Measurements from ENCODE around the gene TIGD7.

DNA sequence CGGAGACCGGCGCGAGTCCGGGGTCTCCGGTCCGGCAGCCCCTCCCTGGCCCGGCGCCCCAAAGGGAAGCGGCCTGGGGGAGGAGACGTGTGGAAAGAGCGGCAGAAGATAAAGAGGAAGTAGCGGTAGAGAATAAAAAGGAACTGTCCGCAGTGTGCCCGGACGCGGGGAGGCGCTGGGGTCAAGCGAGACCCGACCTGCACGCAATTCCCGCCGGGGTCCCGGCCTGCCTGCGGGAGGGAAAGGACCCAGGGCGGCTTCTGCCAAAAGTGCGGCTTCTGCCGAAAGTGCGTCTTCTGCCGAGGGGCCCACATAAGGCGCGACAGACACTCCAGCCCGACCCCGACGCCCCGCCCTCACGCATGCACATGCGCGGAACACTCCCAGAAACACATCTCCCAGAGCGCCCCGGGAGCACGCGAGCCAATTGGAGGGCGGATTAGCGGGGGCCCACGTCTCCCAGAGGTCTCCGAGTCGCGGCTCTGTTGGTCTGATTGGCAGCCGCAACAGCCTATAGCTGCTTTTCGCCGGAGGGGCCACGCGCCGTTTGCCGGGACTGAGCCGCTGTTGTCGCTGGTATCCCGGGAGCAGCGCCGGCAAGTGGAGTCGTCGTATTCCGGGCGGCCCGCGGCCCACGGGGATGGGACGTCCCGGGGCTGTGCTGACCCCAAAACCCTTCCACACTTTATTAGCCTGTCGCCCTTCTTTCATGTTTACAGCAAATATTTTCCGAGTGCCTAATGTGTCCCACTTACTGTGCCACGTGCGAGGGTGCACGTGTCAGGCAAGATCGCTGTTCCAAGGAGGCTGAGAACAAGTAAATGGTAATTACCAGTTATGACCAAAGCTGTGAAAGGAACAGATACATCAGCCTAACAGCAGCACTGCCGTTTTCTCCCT is 40.8 kb downstream of the TIGD7 start:
- peak; percentile 39 to 89 (median 78) for TF ChIP-seq POLR2A (IDR thresholded peaks at IDR 0.05)
- TF ChIP-seq, protein P1, sequence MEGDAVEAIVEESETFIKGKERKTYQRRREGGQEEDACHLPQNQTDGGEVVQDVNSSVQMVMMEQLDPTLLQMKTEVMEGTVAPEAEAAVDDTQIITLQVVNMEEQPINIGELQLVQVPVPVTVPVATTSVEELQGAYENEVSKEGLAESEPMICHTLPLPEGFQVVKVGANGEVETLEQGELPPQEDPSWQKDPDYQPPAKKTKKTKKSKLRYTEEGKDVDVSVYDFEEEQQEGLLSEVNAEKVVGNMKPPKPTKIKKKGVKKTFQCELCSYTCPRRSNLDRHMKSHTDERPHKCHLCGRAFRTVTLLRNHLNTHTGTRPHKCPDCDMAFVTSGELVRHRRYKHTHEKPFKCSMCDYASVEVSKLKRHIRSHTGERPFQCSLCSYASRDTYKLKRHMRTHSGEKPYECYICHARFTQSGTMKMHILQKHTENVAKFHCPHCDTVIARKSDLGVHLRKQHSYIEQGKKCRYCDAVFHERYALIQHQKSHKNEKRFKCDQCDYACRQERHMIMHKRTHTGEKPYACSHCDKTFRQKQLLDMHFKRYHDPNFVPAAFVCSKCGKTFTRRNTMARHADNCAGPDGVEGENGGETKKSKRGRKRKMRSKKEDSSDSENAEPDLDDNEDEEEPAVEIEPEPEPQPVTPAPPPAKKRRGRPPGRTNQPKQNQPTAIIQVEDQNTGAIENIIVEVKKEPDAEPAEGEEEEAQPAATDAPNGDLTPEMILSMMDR (IDR thresholded peaks at IDR 0.05) = peak in 5 of 7 experiments; percentile 8 to 56 (median 38)

Data from body of pancreas (tissue), 4 donors.